A549 (cell line): ENCODE measurements around the gene SMIM35.

ENCODE experiments used
- CEBPB ChIP-seq, 2 experiments: fragments of >200 bp in 1 of 2; sonication (Bioruptor Twin) in 1 of 2; formaldehyde crosslinking in 1 of 2; IDR thresholded peaks; 2 replicates each; pipeline ENCODE4 v1.6.1; 2012 to 2016
- CHD2 ChIP-seq: fragments of 150-350 bp; IDR thresholded peaks from 2 replicates; pipeline ENCODE4 v1.6.1; 2014; ENCODE audit warnings: low read length; ENCODE audit not compliant: partially characterized antibody
- CHD4 ChIP-seq: fragments of 200-600 bp; sonication (generic); IDR thresholded peaks from 2 replicates; pipeline ENCODE4 v1.6.1; 2016; ENCODE audit warnings: antibody characterized with exemption, mild to moderate bottlenecking, borderline replicate concordance
- EP300 ChIP-seq, 2 experiments: fragments of >200 bp; sonication (Bioruptor Twin); formaldehyde crosslinking; IDR thresholded peaks; 2 replicates in 1 of 2; 3 replicates in 1 of 2; pipeline ENCODE4 v1.6.1; 2016 to 2017
- HOXB13 ChIP-seq: fragments of 250-450 bp; sonication (Bioruptor Pico); IDR thresholded peaks from 2 replicates; pipeline ENCODE4 v1.5.0; 2020; ENCODE audit warnings: low read depth, mild to moderate bottlenecking, moderate library complexity
- JUN ChIP-seq, 2 experiments: fragments of >200 bp; sonication (Bioruptor Twin); formaldehyde crosslinking; IDR thresholded peaks; 2 replicates in 1 of 2; 3 replicates in 1 of 2; pipeline ENCODE4 v1.6.1; 2016 to 2017
- KDM1A ChIP-seq: fragments of 200-600 bp; sonication (generic); IDR thresholded peaks from 2 replicates; pipeline ENCODE4 v1.6.1; 2016; ENCODE audit warnings: low read depth, mild to moderate bottlenecking
- POLR2A ChIP-seq: IDR thresholded peaks from 2 replicates; pipeline ENCODE4 v1.6.1; 2012; ENCODE audit warnings: mild to moderate bottlenecking, low read length
- POLR2AphosphoS2 ChIP-seq: conservative IDR thresholded peaks from 2 replicates; pipeline ENCODE4 v1.6.1; 2012; ENCODE audit warnings: low read length, improper control_type of control experiment, inconsistent platforms
- RAD21 ChIP-seq, 2 experiments: fragments of >200 bp in 1 of 2; sonication (Bioruptor Twin) in 1 of 2; formaldehyde crosslinking in 1 of 2; IDR thresholded peaks in 1 of 2; conservative IDR thresholded peaks in 1 of 2; 2 replicates in 1 of 2; 3 replicates in 1 of 2; pipeline ENCODE4 v1.6.1; 2012 to 2018; ENCODE audit warnings: inconsistent platforms in 1 of 2
- SMC3 ChIP-seq: fragments of >200 bp; sonication (Bioruptor Twin); formaldehyde crosslinking; IDR thresholded peaks from 3 replicates; pipeline ENCODE4 v1.6.1; 2018; ENCODE audit warnings: inconsistent platforms
- TF ChIP-seq, protein P1 (sequence below): fragments of >200 bp; sonication (Bioruptor Twin); formaldehyde crosslinking; IDR thresholded peaks from 3 replicates; pipeline ENCODE4 v1.5.1; 2016
- TF ChIP-seq, protein P2 (sequence below): IDR thresholded peaks from 2 replicates; pipeline ENCODE4 v1.6.1; 2012

DNA sequence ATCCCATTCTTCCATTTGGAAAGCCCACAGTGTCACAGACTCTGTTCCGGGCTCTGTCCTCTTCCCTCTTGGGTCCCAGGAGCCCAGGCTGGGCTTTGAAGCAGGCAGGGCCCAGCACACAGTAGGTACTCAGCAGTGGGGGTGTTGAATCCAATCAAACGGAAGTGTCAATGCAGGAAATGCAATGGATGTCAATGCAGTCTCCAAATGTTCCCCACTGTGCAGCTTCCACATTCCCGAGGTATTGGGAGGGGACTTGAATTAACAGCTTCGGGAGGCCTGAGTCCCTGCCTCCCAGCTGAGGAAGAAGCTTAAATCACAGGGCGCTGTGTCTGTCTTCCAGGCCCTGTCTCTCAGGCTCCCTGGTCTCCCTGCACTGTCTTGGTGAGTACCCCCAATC is 21.8 kb upstream of the SMIM35 start:
- no peak for TF ChIP-seq POLR2AphosphoS2
- TF ChIP-seq, protein P1, sequence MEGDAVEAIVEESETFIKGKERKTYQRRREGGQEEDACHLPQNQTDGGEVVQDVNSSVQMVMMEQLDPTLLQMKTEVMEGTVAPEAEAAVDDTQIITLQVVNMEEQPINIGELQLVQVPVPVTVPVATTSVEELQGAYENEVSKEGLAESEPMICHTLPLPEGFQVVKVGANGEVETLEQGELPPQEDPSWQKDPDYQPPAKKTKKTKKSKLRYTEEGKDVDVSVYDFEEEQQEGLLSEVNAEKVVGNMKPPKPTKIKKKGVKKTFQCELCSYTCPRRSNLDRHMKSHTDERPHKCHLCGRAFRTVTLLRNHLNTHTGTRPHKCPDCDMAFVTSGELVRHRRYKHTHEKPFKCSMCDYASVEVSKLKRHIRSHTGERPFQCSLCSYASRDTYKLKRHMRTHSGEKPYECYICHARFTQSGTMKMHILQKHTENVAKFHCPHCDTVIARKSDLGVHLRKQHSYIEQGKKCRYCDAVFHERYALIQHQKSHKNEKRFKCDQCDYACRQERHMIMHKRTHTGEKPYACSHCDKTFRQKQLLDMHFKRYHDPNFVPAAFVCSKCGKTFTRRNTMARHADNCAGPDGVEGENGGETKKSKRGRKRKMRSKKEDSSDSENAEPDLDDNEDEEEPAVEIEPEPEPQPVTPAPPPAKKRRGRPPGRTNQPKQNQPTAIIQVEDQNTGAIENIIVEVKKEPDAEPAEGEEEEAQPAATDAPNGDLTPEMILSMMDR = no peak
- TF ChIP-seq JUN (IDR thresholded peaks at IDR 0.05) = no peak
- no peak for TF ChIP-seq CHD2
- no peak for TF ChIP-seq SMC3
- TF ChIP-seq CEBPB (IDR thresholded peaks at IDR 0.05) = no peak
- TF ChIP-seq, protein P2, sequence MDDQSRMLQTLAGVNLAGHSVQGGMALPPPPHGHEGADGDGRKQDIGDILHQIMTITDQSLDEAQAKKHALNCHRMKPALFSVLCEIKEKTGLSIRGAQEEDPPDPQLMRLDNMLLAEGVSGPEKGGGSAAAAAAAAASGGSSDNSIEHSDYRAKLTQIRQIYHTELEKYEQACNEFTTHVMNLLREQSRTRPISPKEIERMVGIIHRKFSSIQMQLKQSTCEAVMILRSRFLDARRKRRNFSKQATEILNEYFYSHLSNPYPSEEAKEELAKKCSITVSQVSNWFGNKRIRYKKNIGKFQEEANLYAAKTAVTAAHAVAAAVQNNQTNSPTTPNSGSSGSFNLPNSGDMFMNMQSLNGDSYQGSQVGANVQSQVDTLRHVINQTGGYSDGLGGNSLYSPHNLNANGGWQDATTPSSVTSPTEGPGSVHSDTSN = no peak
- TF ChIP-seq EP300 (IDR thresholded peaks at IDR 0.05) = no peak
- TF ChIP-seq CHD4 = no peak
- no peak for TF ChIP-seq KDM1A
- no peak for TF ChIP-seq HOXB13
- TF ChIP-seq POLR2A = no peak
- TF ChIP-seq RAD21 (conservative IDR thresholded peaks at IDR 0.05 in 1 of 2, IDR thresholded peaks at IDR 0.05 in 1 of 2) = no peak
